ENCODE measurements around the gene MAD2L2.

Gene MAD2L2

DNA sequence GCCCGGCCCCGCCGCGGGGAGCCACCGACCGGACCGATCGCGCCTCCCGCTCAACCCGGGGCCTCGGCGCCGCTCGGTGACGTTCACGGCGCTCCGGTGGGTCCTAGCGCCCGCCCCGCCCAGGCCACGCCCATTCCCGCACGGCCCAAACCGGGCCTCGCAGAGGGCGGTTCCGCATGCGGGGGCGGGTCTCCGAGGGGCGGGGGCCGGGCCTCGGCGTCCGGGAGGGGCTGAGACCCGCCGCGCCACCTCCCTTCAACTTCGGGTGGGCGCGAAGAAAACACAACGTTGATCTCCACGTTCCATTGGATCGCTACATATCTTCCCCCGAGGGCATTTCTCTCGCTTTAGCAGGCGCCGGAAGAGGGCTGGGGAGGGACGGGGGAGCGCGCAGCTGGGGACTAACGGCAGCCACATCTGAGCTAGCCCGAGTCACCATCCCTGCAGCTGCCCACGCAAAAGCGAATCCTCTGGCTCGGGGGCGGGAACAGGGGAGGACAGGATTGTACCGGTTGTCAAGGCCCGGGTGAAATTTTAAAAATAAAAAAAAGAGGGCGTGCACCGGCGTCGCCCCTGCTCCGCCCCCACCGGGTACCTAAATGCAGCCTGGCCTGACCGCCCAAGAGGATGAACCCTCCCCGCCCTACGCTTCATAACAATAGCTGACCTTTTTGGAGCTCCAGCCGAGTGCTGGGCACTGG is at the start of gene MAD2L2:
Gene MAD2L2 (minus strand): TSS at position 78 of the 701 bp plus-strand sequence. CDS start 547 bp downstream, outside the sequence.
- peak; percentile 96 for DNase-seq

DNA sequence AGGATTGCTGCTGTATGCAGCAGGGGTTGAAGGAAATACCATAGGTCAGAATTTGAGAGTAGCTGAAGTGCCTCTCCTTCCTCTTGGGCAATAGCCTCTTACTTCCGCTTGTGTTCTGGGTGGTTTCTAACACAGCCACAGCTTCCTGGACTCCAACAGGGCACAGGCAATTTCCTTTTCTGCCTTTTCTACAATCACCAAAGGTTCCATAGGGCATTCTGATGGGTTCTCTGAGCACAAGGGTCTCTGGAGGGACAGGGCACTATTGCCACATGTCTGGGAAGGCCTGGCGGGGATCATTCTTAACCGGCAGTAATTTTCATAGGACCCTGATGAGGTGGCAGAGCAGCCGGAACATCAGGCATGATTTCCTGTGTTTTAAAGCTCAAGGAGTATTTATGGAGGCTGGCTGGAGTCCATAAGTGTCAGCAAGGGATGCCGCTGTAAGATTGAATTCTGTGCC is 49.5 kb upstream of the MAD2L2 start:
- no peak for DNase-seq

DNA sequence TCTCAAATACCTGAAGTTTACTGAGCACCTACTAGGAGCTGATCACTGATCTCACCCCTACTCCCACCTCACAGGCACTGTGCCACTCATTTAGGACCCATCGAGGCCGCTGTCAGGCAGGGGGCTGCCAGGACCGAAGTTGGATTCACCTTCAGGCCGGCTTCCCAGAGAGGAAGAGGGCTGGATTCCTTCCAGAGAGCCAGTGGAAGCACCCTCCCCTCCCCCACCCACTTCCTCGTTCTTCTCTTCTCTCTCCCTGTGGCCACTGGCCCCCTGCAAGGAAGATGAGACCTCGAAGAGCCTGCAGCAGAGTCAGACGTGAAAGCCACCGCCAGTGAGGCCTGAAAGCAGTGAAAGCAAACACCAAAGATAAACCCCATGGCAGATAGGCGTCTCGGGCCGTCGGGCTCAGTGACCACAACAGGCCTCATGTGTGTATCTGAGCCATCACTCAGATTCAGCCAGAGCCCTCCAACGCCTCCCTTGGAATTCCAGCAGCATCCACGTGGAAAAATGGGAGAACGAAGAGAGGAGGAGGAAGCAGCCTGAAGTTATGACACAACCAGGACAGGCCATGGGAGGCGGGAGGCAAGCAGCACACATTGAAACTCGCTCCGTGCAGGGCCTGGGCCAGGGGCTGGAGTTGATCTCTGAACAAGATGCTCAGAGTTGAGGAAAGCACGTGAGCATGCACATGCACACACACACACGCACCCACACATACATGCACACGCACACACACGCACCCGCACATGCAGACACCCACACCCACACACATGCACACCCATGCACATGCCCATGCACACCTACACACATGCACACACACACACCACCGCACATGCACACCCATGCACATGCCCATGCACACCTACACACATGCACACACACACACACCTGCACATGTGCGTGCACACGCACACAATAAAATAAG is 48.8 kb upstream of the MAD2L2 start:
- DNase-seq, result peak; percentile 49

DNA sequence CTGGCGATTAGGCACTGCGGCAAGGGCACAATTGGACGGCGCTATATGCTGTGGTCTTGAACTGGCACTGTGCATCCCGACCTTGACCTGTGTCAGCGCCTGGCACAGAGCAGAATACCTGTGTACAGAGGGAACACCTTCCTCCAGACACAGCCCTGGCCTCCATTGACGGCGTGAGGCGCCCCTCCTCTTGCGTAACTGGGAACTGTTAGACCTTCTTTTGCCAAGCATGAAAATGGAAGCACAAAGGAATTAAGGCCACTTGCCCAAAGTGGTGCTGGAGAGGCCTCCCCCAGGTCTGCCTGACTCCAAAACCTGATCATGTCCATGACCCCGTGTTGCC is 48.2 kb upstream of the MAD2L2 start:
- no peak for DNase-seq

DNA sequence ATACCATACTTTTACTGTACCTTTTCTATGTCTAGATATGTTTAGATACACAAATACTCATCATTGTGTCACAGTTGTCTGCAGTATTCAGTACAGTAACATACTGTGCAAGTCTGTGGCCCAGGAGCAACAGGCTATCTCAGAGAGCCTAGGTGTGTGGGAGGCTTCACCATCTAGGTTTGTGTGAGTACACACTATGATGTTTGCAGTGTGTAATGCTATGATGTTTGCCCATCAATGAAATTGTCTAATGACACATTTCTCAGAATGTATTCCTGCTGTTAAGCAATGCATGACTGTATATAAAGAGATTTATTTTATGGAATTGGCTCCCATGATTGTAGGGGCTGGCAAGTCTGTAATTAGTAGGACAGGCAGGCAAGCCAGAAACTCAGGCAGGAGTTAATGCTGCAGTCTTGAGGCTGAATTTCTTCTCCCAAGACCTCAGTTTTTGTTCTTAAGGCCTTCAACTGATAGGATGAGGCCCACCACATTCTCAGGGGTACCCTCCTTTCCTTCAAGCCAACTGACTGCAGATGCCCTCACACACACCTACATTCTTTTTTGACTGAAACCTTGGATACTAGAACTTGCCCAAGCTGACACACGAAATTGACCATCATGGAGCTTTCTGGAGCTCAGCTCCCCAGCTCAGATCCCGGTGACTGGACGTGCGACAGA is 47.3 kb upstream of the MAD2L2 start:
- DNase-seq, result peak; percentile 63

DNA sequence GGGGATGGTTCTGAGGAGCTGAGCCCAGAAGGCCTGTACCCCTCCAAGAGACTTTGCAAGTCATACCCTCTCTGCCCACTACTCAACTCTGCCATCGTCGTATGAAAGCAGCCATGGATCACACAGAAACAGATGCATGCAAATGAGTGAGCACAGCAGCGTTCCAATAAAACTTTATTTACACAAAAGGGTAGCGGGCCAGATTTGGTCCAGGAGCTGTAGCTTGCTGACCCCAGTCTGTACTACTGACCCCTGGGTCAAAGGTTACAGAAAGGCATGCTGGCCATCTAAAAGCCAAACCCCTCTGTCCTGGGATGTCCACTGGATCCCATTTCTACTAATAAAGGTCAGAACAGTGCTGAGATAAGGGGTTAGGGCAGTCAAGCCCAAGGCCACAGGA is 46.2 kb upstream of the MAD2L2 start:
- DNase-seq, result no peak

DNA sequence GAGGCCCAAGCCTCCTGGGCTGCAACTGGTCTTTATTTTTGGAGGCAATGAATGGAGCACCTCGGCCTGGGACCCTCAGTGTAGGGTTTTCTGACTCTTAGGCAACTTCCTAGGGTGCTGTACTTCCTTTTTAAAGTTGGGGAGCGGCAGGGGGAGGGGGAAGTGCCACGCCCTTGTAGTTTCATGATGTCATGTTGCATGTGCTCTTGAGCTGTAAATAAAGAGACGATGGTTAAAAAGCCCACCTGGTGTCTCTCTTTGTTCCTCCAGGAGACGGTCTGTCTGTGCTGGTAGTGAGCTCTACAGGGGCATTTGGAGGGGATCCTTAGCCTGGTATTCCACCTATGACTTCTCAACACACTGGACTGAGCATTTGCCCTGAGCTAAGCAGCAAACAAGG is 44.7 kb upstream of the MAD2L2 start:
- peak; percentile 72 for DNase-seq

DNA sequence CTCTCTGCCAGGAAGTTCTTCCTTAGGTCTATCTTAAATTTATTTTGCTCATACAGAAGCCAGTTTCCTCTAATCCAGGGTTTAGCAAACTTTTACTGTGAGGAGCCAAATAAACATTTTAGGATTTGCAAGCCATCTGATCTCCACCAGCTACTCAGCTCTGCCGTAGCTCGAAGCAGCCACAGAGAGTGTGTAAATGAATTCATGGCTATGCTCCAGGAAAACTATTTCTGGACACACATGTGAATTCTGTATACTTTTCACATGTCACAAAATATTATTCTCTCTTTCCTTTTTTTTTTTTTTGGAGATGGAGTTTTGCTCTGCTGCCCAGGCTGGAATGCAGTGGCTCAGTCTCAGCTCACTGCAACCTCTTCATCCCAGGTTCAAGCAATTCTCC is 41.6 kb upstream of the MAD2L2 start:
- no peak for DNase-seq

DNA sequence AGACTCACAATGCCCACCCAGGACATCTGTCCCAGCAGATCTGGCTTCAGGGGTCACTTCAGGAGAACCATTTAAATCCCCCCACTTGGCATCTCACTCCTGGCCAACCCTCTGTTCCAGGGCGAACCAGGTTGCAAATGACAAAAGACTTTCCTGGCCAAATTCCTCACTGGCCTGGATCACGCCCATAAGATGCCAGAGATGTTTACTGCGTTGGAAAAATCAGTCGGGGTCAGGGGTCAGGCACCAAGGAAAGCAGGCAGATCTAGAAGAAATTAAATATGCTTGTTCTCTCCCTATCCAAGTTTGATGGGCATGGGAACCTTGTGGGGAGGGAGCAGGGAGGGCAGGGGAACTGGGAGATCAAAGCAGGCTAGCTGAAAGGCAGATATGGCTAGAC is 40.4 kb upstream of the MAD2L2 start:
- no peak for DNase-seq

DNA sequence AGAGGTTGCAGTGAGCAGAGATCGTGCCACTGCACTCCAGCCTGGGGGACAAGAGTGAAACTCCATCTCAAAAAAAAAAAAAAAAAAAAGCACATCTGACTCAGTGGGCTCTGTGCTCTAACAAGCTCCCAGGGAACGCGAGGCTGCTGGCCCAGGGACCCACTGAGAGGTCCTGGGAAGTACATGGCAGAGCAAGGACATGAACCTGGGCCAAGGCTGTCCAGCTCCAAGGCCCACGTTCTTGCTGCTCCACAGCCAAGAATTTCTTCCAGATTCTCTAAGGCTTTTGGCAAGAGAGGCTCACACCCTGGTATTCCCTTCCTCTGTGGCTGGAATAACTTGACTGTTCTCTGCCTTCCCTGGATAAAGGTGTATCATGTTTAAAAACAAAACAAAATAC is 39.6 kb upstream of the MAD2L2 start:
- DNase-seq, result no peak

DNA sequence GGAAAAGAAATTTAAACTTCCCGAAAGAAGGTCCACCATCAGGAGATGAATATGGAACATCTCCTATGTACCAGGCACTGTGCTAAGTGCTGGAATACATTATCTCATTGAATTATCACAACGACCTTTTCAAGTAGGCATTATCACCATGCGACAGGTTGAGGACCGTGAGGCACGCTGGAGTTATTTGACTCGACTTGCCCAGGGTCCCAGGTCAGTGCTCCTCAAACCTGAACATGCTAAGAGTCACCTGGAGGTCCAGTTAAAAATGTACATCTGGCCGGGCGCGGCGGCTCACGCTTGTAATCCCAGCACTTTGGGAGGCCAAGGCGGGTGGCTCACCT is 39.1 kb upstream of the MAD2L2 start:
- DNase-seq, result no peak

DNA sequence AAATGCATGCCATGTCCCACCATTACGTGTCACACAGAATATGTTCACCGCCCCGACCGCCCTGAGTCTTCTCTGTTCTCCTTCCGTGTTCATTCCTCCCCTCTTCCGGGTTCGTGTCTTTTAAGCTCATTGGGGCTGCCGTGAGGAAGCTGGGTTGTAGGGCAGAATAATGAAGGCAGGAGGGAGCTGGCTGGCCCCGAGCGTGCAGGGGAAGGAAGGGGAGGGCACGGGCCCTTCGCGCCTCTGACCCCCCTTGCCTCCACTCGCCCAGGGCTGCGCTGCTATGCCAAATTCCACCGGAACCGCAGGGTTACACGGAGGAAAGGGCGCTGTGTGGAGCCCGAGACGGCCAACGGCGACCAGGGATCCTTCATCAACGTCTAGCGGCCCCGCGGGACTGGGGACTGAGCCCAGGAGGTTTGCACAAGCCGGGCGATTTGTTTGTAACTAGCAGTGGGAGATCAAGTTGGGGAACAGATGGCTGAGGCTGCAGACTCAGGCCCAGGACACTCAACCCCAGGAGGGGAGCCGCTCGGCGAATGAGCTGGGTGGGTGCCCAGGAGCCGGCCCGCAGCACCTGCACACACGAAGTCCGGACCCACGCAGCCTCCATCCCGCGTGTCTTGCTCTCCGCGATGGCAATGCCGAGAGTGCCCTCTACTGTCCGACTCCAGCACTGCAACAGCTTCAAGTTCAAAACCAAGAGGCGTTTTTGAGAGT is 38.5 kb upstream of the MAD2L2 start:
- peak; percentile 78 for DNase-seq

DNA sequence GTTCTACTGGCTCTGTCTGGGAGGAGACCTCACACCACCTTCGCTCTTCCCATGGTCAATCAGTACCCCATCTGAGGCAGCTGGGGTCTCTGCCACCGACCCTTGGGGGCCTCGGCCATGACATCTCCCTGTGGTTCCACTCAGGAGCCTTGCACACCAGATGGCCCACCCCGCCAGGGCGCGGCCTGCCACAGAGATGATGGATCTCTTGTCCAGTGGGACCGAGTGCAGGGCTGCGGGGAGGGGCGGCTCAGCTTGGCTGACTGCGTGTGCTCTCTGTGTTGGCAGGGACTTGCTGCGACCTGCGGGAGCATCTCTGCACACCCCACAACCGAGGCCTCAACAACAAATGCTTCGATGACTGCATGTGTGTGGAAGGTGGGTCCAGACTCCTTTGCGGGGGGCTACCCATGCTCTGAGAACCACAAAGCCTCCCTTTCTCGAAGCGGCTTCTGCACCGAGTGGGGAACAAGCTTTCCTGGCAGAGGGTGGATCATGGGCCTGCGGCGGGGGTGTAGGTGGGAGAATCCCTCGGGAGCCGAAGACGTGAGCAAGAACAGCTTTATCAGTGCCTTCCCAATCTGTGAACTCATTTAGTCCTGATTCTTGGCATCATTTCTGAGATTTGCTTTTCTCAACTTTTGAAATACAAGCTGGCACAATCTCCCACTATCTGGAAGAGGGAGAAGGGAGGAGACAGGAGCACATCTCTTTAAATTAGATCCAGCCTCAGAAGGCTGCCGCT is 34.1 kb upstream of the MAD2L2 start:
- DNase-seq, result no peak

DNA sequence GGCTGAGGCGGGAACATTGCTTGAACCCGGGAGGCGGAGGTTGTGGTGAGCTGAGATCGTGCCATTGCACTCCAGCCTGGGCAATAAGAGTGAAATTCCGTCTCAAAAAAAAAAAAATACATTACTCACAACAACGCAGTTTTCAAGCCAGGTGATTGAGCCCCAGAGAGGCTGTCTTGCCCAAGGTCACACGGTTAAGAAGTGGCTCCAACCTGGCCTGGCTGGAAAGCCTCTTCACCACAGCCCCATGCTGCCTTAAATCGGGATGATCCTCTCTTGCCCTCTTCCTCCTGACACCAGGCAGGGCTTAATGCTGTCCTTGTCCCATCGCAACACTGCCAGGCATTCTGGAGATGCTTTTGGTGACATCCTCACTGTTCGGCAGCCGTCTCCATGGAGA is 32.1 kb upstream of the MAD2L2 start:
- no peak for DNase-seq

DNA sequence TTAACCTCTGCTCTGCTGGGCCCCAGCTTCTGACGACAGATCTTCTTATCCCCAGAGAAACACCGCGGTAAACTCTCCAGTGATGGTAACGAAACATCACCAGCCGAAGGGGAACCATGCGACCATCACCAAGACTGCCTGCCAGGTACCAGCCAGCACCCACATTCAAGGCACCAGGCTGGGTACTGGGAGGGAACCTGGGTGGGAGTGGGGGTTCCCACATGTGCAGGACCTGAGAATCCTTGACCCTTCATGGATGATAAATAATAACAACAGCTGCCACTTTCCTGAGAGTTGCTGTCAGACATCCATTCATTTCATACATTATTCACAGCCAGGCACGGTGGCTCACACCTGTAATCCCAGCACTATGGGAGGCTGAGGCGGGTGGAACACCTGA is 31.3 kb upstream of the MAD2L2 start:
- no peak for DNase-seq

DNA sequence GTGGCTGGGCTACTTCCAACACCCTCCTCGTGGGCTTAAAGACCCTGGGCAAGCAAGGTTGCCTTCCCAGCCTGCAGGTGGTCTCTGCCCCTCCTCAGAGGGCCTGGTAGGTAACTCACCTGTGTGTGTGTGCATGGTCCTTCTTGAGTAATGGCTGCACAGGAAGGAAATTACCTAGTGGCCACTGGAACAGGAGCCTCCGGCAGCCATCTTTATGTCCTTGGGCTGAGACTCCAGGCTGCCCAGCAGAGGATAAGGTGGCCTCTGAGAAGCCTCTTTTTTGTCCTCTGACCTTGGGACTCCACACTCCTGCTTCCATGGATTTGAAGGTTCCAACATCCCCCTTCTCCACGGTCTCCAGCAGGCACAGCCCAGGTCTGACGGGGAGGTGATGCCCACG is 30.5 kb upstream of the MAD2L2 start:
- DNase-seq, result no peak

DNA sequence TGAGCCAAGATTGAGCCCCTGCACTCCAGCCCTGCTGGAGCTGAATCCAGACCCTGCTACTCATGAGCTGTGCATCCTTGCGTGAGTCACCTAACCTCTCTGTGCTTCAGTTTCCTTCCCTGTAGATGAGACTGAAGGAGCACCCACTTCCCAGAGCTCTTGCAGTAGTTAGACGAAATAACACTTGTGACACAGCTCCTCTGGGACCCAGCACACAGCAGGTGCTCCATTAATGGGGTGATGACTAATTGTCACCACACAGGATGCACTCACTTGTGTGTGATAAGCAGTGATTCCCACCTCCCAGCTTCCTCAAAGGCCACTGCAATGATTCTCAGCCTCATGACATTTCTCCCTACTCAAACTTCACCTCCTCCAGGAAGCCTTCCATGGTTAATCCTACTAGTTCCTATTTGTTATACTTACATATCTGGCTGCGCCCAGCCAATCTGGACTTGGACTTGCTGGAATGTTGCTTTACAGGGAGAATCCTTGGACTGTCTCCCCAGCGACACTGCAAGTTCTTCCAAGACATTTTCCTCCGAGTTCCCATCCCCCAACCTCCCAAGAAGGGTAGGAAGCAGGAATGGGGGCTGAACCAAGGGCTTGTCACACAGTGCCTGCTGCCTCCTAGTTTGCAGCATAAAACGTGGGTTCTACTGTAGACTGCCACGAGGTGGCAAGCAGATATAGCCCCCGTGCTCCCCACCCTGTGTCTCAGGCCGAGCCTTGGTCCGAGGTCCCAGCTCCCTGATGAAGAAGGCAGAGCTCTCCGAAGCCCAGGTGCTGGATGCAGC is 27.8 kb upstream of the MAD2L2 start:
- no peak for DNase-seq

DNA sequence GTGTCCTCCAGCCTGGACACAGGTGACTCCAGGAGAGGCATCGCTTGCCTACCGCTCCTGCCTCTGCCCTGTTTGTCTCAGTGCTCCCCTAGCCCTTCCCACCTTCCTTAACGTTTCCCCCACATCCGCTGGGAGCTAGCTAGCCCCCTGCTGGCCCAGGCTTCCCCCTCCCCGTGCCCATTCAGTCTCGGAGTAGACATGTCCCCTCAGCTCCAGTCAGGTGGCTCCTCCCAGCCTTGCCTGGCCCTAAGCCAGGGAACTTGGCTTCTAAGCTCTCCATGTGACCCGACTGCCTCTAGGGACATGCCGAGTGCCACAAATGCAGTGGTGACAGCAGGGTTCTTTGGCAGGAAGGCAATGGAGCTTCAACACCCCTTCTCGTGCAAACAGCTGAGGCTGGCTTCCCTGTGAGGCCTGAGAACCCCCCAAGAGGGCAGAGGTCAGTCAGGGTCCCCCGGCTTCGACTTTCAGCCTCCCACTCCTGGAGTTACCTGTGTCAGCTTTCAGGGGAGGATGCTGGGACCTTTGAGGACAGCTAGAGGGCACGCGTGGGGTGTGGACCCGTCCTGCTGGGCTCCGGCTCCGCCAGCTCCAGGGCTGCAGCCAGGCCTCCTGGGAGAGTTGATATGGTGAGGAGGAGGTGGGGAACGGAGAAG is 26.8 kb upstream of the MAD2L2 start:
- peak; percentile 90 for DNase-seq

DNA sequence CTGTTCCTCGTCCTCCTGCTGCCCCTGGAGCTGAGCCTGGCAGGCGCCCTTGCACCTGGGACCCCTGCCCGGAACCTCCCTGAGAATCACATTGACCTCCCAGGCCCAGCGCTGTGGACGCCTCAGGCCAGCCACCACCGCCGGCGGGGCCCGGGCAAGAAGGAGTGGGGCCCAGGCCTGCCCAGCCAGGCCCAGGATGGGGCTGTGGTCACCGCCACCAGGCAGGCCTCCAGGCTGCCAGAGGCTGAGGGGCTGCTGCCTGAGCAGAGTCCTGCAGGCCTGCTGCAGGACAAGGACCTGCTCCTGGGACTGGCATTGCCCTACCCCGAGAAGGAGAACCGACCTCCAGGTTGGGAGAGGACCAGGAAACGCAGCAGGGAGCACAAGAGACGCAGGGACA is 25.3 kb upstream of the MAD2L2 start:
- no peak for DNase-seq

DNA sequence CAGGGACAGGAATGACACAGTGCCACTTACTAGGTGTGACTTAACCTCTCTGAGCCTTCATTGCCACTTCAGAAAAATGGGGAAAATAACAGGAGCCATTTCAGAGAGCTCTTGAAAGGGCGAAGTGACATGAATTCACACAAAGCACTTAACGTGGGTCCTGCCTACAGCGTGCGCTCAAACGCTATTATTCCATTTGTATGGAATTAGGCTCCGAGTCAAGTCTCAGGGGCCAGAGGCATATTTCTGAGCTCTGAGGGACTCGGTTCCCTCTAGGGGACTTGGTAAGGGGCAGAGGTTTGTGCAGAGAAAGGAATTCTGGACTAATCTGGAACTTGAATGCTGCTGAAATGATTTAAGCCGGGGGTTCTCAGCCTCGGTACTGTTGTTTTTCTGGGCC is 24.6 kb upstream of the MAD2L2 start:
- DNase-seq, result no peak
